ENCODE data around the gene STK4.

Gene STK4

DNA sequence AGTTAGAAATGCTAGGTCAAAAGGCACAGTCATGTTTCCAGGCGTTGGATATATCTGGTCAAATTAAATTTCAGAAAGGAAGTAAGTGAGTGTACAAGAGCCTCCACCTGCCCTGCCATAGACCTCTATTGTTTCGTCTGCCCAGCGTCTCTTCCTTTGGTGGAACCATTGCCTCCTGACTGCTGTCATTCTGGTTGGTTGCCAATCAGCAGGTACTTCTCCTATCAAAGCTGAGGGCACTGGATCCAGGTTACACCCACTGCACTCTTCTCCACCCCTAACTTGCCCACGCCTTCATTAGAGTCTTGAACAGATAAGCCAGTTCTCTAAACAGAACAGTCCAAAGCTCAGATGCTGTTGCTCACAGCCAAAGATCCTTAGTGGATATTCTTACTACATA, 151.3 kb downstream of the STK4 start:
- TF ChIP-seq CTCF (IDR thresholded peaks at IDR 0.05; ENCODE audit: insufficient read depth, low read depth, low read length, missing control alignments), result no peak
- no peak for DNase-seq (ENCODE audit: low read depth)
- no peak overlapping the region for H3K4me3 ChIP-seq (ENCODE audit: low read depth, low read length)

DNA sequence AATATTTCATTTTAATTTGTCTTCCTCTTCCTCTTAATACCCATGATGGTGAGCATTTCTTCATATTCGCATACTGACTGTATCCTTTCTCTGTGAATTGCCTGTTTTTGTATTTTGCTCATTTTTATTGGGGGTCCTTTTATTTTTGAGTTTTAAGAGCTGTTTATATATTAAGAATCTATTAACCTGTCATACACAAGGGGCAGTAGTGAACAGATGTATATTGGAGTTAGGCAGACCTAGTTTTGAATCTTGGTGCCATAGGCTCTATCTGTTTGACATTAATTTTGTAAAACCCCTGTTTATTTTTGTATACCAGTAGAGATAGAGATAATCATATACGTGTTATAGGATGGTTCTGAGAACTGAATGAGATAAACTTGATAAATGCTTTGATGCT, 151.7 kb downstream of the STK4 start:
- TF ChIP-seq CTCF (IDR thresholded peaks at IDR 0.05; ENCODE audit: insufficient read depth, low read depth, low read length, missing control alignments), result no peak
- no peak overlapping the region for H3K4me3 ChIP-seq (ENCODE audit: low read depth, low read length)
- no peak for DNase-seq (ENCODE audit: low read depth)

- DNase-seq (ENCODE audit: low read depth), result no peak
- no peak overlapping the region for H3K4me3 ChIP-seq (ENCODE audit: low read depth, low read length)
- TF ChIP-seq CTCF (IDR thresholded peaks at IDR 0.05; ENCODE audit: insufficient read depth, low read depth, low read length, missing control alignments), result no peak
Measured at GRCh38 chr20:45119556-45120266, 153.4 kb downstream of the STK4 start.

DNA sequence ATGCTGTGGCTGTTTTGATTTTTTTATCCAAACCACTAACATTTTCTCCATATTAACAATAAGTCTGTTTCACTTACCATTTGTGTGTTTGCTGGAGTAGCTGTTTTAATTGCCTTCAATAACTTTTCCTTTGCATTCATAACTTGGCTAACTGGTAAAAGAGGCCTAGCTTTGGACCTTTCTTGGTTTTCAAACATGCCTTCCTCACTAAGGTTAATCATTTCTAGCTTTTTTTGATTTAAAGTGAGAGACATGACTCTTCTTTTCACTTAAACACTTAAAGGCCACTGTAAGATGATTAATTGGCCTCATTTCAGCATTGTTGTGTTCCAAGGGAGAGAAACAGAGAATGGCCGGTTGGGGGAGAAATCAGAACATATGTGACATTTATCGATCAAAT, 155.1 kb downstream of the STK4 start:
- no peak overlapping the region for H3K4me3 ChIP-seq (ENCODE audit: low read depth, low read length)
- no peak for DNase-seq (ENCODE audit: low read depth)

GRCh38 chr20:45124365-45124764, 158.1 kb downstream of the STK4 start, which contains the start of gene WFDC12:
Gene WFDC12, minus strand, starts transcription at chr20:45124465. Its CDS starts 18 bp downstream, at chr20:45124447.
- no peak for TF ChIP-seq CTCF (IDR thresholded peaks at IDR 0.05; ENCODE audit: insufficient read depth, low read depth, low read length, missing control alignments)
- DNase-seq (ENCODE audit: low read depth), result no peak

More for the DNA sequence above, 155.1 kb downstream of the STK4 start:
- TF ChIP-seq CTCF (IDR thresholded peaks at IDR 0.05; ENCODE audit: insufficient read depth, low read depth, low read length, missing control alignments), result no peak

GRCh38 chr20:45128099-45128498, 161.8 kb downstream of the STK4 start:
- TF ChIP-seq CTCF (IDR thresholded peaks at IDR 0.05; ENCODE audit: insufficient read depth, low read depth, low read length, missing control alignments), result no peak
- no peak overlapping the region for H3K4me3 ChIP-seq (ENCODE audit: low read depth, low read length)
- no peak for DNase-seq (ENCODE audit: low read depth)

More at GRCh38 chr20:45124365-45124764, 158.1 kb downstream of the STK4 start, which contains the start of gene WFDC12:
- no peak within 1 kb of the TSS for H3K4me3 ChIP-seq (ENCODE audit: low read depth, low read length)
